ENCODE results near the gene GIMD1. TPM values are rescaled to one million over a fixed set of nuclear protein-coding genes. Genes with fewer than 3 reads are reported as not detected.

The GIMD1 gene
- polyA plus RNA-seq, 3 donors, result not detected

- H3K79me2 ChIP-seq (ENCODE audit: insufficient read depth, low read length), result peaks cover 63% of the 10 kb centered on the region
- H3K4me1 Mint-ChIP-seq, result peaks cover 7% of the 10 kb centered on the region
These were observed 55.5 kb downstream of the GIMD1 start for GRCh38 chr4:106312997-106313522.

GRCh38 chr4:106312377-106312776, 56.2 kb downstream of the GIMD1 start:
- DNase-seq, result no peak
- peaks cover 56% of the 10 kb centered on the region for H3K79me2 ChIP-seq (ENCODE audit: insufficient read depth, low read length)
- no CpG with 5 or more reads among the region's 1 CpG for WGBS (ENCODE audit: insufficient coverage)
- Mint-ChIP-seq H3K27me3 (ENCODE audit: low read depth in 3 of 3) (peaks cover 0 to 2% (median 0%) of the 10 kb centered on the region in 3 donors), H3K4me3 (no peak overlapping the region), H3K4me1 (peaks cover 7% of the 10 kb centered on the region), H3K27ac (peak overlapping the region in 1 of 7 donors; percentile 35), H3K9me3 (no peaks in the 10 kb centered on the region), H3K36me3 (peaks cover 7 to 10% of the 10 kb centered on the region in 2 donors)
- no peak overlapping the region for H3K4me2 ChIP-seq (replicated peaks; ENCODE audit: extremely low read depth, low read length, poor library complexity, severe bottlenecking)
- no peaks in the 10 kb centered on the region for H3K27me3 ChIP-seq (ENCODE audit: control insufficient read depth in 2 of 2, insufficient read depth in 2 of 2, low read length in 2 of 2)
- intact Hi-C loops (cut with micrococcal nuclease), result no loop called here
- H4K20me1 ChIP-seq (ENCODE audit: insufficient read depth, low read length), result no peaks in the 10 kb centered on the region
- peaks cover 14 to 17% of the 10 kb centered on the region in 2 donors for H3K4me1 ChIP-seq (ENCODE audit: control insufficient read depth in 1 of 2, insufficient read depth in 2 of 2, low read length in 2 of 2)
- H3K36me3 ChIP-seq (replicated peaks in 1 of 2; ENCODE audit: control insufficient read depth in 1 of 2, insufficient read depth in 2 of 2, low read length in 2 of 2), result peaks cover 8 to 12% of the 10 kb centered on the region in 2 donors
- TF ChIP-seq CTCF (IDR thresholded peaks at IDR 0.05), result no peak
- no peak overlapping the region for H3K4me3 ChIP-seq (replicated peaks in 1 of 3; ENCODE audit: low read depth in 2 of 3, low read length in 3 of 3)
- no peak overlapping the region for H3K9ac ChIP-seq (ENCODE audit: insufficient read depth, low read length, poor library complexity, severe bottlenecking)
- H3K9me3 ChIP-seq (replicated peaks in 1 of 2; ENCODE audit: control insufficient read depth in 1 of 2, insufficient read depth in 1 of 2, low read length in 2 of 2), result no peaks in the 10 kb centered on the region
- H2AFZ ChIP-seq (ENCODE audit: insufficient read depth, low read depth, low read length, poor library complexity, severe bottlenecking), result no peak overlapping the region
- no peak overlapping the region for H3K27ac ChIP-seq (ENCODE audit: low read depth in 1 of 2, low read length in 2 of 2)

More at GRCh38 chr4:106312997-106313522, 55.5 kb downstream of the GIMD1 start:
- Histone ChIP-seq H3K4me2 (replicated peaks; ENCODE audit: extremely low read depth, low read length, poor library complexity, severe bottlenecking) (no peak overlapping the region), H2AFZ (ENCODE audit: insufficient read depth, low read depth, low read length, poor library complexity, severe bottlenecking) (no peak overlapping the region), H3K9ac (ENCODE audit: insufficient read depth, low read length, poor library complexity, severe bottlenecking) (no peak overlapping the region), H3K36me3 (replicated peaks in 1 of 2; ENCODE audit: control insufficient read depth in 1 of 2, insufficient read depth in 2 of 2, low read length in 2 of 2) (peaks cover 6 to 7% of the 10 kb centered on the region in 2 donors), H3K27ac (ENCODE audit: low read depth in 1 of 2, low read length in 2 of 2) (no peak overlapping the region), H3K4me1 (ENCODE audit: control insufficient read depth in 1 of 2, insufficient read depth in 2 of 2, low read length in 2 of 2) (peaks cover 20 to 24% of the 10 kb centered on the region in 2 donors), H3K4me3 (replicated peaks in 1 of 3; ENCODE audit: low read depth in 2 of 3, low read length in 3 of 3) (no peak overlapping the region), H3K27me3 (ENCODE audit: control insufficient read depth in 2 of 2, insufficient read depth in 2 of 2, low read length in 2 of 2) (no peaks in the 10 kb centered on the region), H3K9me3 (replicated peaks in 1 of 2; ENCODE audit: control insufficient read depth in 1 of 2, insufficient read depth in 1 of 2, low read length in 2 of 2) (no peaks in the 10 kb centered on the region), H4K20me1 (ENCODE audit: insufficient read depth, low read length) (no peaks in the 10 kb centered on the region)
- H3K27me3 Mint-ChIP-seq (ENCODE audit: low read depth in 3 of 3), result peaks cover 0 to 2% (median 0%) of the 10 kb centered on the region in 3 donors
- peak overlapping the region in 3 of 7 donors; percentile 40 to 68 (median 52) for H3K27ac Mint-ChIP-seq
- 80% methylated on average over 2 of the region's 3 CpGs for WGBS (ENCODE audit: insufficient coverage)
- peaks cover 7% of the 10 kb centered on the region in 2 donors for H3K36me3 Mint-ChIP-seq
- no peak for DNase-seq
- no peaks in the 10 kb centered on the region for H3K9me3 Mint-ChIP-seq
- intact Hi-C loops (cut with micrococcal nuclease), result no loop called here
- H3K4me3 Mint-ChIP-seq, result no peak overlapping the region
- no peak for TF ChIP-seq CTCF (IDR thresholded peaks at IDR 0.05)

Other genes with a start within 250 kb of the GIMD1 start
- gene TBCK, start 52.6 kb downstream of the GIMD1 start, polyA plus RNA-seq, result 10 to 100 TPM in 2 of 3 donors, 1 to 10 TPM in 1; 8.0 to 14.0 (median 12.5) TPM
- 10 to 100 TPM; 15.2 to 65.6 (median 56.1) TPM for gene AIMP1, start 52.2 kb downstream of the GIMD1 start, polyA plus RNA-seq

All from CD14-positive monocyte (primary cell).